LNCaP clone FGC (cell line): ENCODE measurements around the gene SRGAP2C.
"Not testable (repeated sequence)": the region's sequence is repeated elsewhere in the genome, so short reads cannot be mapped to it uniquely, and the experiment has no call there.

Source experiments
- DNase-seq: peaks from one replicate; pipeline ENCODE4 v3.0.0-alpha.2; 2011; ENCODE audit warnings: low read depth
- H3K4me3 ChIP-seq: 2 replicates; pipeline ENCODE4 v1.5.1; 2011; ENCODE audit warnings: mild to moderate bottlenecking, low read depth, low read length, control low read depth
- TF ChIP-seq, protein P1 (sequence below): IDR thresholded peaks from 2 replicates; pipeline ENCODE4 v1.5.1; 2012; ENCODE audit warnings: mild to moderate bottlenecking; ENCODE audit not compliant: control insufficient read depth, insufficient read depth; ENCODE audit errors: extremely low read depth

The SRGAP2C gene

DNA sequence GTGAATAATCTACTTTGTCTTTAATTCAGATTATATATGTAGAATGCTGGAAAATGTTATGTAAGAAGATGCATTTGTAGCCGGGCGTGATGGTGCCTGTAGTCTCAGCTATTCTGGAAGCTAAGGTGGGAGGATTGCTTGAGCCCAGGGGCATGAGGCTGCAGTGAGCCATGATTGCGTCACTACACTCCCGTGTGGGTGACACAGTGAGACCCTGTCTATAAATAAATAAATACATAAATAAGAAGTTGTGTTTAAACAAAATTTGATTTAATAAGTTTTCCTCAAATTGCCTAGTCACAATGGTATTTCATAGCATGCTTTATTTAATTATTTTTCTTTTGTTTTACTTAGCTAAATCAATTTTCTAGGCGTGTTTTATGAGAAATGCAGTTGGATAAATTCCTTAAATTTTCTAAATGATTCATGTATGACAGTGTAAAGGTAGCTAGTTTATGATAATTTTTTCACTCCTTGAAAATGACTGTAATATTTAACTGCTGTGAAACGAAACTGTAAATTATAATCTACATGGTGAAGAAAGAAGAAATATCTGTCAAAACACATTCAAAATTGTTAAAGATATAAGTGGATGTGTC is 232.6 kb downstream of the SRGAP2C start:
- TF ChIP-seq, protein P1, sequence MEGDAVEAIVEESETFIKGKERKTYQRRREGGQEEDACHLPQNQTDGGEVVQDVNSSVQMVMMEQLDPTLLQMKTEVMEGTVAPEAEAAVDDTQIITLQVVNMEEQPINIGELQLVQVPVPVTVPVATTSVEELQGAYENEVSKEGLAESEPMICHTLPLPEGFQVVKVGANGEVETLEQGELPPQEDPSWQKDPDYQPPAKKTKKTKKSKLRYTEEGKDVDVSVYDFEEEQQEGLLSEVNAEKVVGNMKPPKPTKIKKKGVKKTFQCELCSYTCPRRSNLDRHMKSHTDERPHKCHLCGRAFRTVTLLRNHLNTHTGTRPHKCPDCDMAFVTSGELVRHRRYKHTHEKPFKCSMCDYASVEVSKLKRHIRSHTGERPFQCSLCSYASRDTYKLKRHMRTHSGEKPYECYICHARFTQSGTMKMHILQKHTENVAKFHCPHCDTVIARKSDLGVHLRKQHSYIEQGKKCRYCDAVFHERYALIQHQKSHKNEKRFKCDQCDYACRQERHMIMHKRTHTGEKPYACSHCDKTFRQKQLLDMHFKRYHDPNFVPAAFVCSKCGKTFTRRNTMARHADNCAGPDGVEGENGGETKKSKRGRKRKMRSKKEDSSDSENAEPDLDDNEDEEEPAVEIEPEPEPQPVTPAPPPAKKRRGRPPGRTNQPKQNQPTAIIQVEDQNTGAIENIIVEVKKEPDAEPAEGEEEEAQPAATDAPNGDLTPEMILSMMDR = no peak
- no peak for DNase-seq
- no peak overlapping the region for H3K4me3 ChIP-seq

DNA sequence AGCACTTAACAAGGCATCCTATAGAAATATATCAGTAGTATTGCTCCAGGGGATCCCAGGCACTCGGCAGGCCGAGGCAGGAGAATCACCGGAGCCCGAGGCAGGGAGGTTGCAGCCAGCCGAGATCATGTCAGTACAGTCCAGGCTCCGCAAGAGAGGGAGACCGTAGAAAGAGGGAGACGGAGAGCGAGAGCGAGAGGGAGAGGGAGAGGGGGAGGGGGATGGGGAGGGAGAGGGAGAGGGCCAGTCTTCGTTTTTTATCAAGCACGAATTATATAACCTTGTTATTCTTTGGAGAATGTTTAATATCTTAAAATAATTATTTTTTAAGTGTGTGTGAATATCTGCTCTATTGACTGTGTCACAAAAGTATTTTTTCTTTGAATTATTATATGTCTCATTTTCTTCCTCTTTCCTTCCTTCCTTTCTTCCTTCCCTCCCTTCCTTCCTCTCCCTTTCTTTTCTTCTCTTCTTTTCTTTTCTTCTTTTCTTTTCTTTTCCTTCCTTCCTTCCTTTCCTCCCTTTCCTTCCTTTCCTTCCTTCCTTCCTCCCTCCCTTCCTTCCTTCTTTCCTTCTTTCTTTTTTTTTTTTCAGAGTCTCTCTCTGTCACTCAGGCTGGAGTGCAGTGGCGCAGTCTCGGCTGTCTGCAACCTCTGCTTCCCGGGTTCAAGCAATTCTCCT is 233.7 kb downstream of the SRGAP2C start:
- TF ChIP-seq, protein P1 = no peak
- no peak for DNase-seq
- H3K4me3 ChIP-seq = no peak overlapping the region

DNA sequence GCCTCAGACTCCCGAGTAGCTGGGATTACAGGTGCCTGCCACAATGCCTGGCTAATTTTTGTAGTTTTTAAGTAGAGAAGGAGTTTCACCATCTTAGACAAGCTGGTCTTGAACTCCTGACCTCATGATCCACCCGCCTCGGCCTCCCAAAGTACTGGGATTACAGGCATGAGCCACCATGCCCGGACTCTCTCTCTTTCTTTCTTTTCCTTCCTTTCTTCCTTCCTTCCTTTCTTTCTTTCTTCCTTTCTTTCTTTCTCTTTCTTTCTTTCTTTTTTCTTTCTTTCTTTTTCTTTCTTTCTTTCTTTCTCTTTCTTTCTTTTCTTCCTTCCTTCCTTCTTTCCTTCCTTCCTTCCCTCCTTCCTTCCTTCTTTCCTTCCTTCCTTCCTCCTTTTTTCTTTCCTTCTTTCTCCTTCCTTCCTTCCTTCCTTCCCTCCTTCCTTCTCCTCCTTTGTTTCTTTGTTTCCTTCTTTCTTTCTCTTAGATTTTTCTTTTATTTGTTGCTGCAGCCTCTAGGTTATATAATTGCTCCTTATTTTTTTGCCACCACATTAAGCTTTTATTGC is 234.4 kb downstream of the SRGAP2C start:
- DNase-seq, H3K4me3 ChIP-seq: not testable (repeated sequence)

DNA sequence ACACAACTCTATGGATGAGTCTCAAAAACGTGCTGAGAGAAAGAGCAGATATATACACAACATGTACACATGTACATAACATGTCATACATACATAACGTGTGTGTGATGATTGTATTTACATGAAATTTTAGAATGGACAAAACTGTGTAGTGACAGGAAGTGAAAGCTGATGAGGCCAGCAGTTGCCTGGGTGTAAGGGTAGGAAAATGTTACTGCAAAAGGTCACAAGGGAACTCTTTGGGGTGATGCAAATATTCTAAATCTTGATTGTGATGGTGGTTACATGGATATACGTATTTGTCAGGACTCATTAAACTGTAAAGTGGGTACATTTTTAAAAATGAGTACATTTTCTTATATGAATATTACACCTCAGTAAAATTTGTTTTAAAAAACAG is 236.7 kb downstream of the SRGAP2C start:
- DNase-seq = not testable (repeated sequence)

DNA sequence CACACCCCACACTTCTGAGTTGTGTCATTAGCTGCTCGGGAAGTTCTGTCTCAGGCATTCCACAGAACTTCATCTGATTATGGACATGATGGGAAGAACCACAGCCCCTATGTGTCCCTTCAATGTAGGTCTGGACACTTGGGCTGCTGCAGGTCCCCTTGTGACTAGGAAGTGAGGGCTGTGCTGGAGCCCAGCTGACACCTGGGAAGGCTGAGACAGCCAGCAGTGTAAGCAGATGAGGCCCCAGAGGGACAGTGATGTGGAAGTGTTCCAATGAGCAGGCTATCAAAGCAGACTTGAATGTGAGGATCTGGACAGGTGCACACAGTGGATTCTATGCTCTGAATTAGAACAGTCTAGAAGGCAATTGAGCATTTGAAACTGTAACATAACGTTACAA is 239.2 kb downstream of the SRGAP2C start:
- not testable (repeated sequence) for DNase-seq, H3K4me3 ChIP-seq

More for the DNA sequence above, 236.7 kb downstream of the SRGAP2C start:
- H3K4me3 ChIP-seq = not testable (repeated sequence)

DNA sequence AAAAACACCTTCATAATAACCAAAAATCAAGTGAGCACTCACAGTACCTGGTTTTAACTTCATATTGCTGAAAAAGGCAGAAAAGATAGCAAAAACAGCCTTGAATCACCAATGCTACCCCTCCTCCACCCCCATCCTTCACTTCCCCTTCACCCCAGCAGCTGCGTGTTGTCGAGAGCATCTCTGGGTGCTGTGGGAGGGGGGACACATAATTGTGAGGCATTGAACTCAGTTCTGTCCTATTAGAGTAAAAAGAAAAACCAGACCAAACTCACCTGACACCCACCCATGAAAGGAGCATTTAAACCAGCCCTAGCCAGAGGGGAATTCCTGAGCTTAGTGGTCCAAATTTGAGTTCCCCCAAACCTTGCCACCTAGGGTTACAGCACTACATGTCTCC is 248.7 kb downstream of the SRGAP2C start:
- DNase-seq, H3K4me3 ChIP-seq: not testable (repeated sequence)

DNA sequence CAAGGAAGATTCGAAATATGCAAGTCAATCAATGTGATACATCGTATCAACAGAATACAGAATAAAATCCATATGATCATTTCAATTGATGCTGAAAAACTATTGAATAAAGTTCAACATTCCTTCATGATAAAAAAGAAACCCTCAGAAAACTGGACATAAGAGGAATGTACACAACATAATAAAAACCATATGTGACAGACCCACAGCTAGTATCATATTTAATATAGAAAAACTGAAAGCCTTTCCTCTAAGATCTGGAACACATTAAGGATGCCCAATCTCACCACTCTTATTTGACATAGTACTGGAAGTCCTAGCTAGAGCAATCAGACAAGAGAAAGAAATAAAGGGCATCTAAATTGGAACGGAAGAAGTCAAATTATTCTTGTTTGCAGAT is 254.1 kb downstream of the SRGAP2C start:
- H3K4me3 ChIP-seq, DNase-seq: not testable (repeated sequence)

DNA sequence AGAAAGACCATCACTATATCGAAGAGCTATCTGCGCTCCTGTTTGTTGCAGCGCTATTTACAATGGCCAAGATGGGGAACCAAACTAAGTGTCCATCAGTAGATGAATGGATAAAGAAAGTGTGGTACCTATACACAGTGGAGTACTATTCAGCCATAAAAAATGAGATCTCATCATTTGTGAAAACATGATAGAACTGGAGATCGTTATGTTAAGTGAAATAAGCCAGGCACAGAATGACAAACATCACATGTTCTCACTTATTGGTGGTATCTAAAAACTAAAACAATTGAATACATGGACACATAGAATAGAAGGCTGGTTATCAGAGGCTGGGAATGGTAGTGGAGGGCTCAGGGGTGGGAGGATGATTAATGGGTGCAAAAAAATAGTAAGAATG is 256.2 kb downstream of the SRGAP2C start:
- H3K4me3 ChIP-seq = no peak overlapping the region
- DNase-seq = no peak
- TF ChIP-seq, protein P1 = no peak
